HL-60 (cell line): ENCODE results near the gene RGL1.

Source experiments
- POLR2AphosphoS5 ChIP-seq: IDR thresholded peaks from 2 replicates; pipeline ENCODE4 v1.6.1; 2012; ENCODE audit warnings: low read depth
- SPI1 ChIP-seq: IDR thresholded peaks from 2 replicates; pipeline ENCODE4 v1.6.1; 2012; ENCODE audit warnings: low read depth, mild to moderate bottlenecking, borderline replicate concordance
- TF ChIP-seq, protein P1 (sequence below): IDR thresholded peaks from one replicate; pipeline ENCODE4 v1.5.1; 2011; ENCODE audit warnings: low read length, control low read depth, inconsistent platforms; ENCODE audit not compliant: insufficient read depth
- TF ChIP-seq, protein P2 (sequence below): IDR thresholded peaks from 2 replicates; pipeline ENCODE4 v1.6.1; 2012; ENCODE audit warnings: low read depth; ENCODE audit not compliant: insufficient replicate concordance

DNA sequence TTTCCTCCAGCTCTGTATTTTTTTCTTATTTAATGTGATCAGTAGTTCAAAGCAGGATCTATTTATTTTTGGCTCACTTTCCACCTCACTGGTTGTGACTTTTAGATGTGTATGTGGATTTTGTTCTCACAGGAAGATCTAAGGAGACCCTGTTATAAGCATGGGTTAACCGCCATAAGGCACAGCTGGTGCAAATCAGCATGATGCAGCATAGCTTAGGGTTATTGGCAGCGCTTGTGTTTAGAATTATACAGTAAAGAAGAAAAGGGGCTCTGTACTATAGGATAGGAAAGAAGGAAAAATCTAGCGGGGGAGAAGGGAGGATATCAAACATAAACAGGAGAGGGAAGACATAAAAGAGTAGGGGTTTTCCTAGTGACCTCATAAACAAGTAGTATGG lies 26.9 kb upstream of the RGL1 start:
- TF ChIP-seq POLR2AphosphoS5, result no peak
- TF ChIP-seq SPI1, result no peak
- TF ChIP-seq, protein P1, sequence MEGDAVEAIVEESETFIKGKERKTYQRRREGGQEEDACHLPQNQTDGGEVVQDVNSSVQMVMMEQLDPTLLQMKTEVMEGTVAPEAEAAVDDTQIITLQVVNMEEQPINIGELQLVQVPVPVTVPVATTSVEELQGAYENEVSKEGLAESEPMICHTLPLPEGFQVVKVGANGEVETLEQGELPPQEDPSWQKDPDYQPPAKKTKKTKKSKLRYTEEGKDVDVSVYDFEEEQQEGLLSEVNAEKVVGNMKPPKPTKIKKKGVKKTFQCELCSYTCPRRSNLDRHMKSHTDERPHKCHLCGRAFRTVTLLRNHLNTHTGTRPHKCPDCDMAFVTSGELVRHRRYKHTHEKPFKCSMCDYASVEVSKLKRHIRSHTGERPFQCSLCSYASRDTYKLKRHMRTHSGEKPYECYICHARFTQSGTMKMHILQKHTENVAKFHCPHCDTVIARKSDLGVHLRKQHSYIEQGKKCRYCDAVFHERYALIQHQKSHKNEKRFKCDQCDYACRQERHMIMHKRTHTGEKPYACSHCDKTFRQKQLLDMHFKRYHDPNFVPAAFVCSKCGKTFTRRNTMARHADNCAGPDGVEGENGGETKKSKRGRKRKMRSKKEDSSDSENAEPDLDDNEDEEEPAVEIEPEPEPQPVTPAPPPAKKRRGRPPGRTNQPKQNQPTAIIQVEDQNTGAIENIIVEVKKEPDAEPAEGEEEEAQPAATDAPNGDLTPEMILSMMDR, result no peak
- TF ChIP-seq, protein P2, sequence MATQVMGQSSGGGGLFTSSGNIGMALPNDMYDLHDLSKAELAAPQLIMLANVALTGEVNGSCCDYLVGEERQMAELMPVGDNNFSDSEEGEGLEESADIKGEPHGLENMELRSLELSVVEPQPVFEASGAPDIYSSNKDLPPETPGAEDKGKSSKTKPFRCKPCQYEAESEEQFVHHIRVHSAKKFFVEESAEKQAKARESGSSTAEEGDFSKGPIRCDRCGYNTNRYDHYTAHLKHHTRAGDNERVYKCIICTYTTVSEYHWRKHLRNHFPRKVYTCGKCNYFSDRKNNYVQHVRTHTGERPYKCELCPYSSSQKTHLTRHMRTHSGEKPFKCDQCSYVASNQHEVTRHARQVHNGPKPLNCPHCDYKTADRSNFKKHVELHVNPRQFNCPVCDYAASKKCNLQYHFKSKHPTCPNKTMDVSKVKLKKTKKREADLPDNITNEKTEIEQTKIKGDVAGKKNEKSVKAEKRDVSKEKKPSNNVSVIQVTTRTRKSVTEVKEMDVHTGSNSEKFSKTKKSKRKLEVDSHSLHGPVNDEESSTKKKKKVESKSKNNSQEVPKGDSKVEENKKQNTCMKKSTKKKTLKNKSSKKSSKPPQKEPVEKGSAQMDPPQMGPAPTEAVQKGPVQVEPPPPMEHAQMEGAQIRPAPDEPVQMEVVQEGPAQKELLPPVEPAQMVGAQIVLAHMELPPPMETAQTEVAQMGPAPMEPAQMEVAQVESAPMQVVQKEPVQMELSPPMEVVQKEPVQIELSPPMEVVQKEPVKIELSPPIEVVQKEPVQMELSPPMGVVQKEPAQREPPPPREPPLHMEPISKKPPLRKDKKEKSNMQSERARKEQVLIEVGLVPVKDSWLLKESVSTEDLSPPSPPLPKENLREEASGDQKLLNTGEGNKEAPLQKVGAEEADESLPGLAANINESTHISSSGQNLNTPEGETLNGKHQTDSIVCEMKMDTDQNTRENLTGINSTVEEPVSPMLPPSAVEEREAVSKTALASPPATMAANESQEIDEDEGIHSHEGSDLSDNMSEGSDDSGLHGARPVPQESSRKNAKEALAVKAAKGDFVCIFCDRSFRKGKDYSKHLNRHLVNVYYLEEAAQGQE, result no peak
